BLaER1 treated with 17β-estradiol and CSF1 and Interleukin-3, amounts not matched to agents 10 nM and 100 nM (cell line): Measurements from ENCODE around the gene SH3GL2.

Experiments
- H3K27ac ChIP-seq, 11 experiments: shearing (Covaris generic); formaldehyde crosslinking; 2 replicates each; pipeline ENCODE4 v1.8.1; 2022
- H3K27me3 ChIP-seq, 11 experiments: shearing (Covaris generic); formaldehyde crosslinking; 2 replicates each; pipeline ENCODE4 v1.8.1; 2022
- H3K36me3 ChIP-seq, 11 experiments: shearing (Covaris generic); formaldehyde crosslinking; 2 replicates each; pipeline ENCODE4 v1.8.1; 2022
- H3K4me1 ChIP-seq, 10 experiments: shearing (Covaris generic); formaldehyde crosslinking; 2 replicates each; pipeline ENCODE4 v1.8.1; 2022
- H3K4me2 ChIP-seq, 11 experiments: shearing (Covaris generic); formaldehyde crosslinking; 2 replicates each; pipeline ENCODE4 v1.8.1; 2022
- H3K4me3 ChIP-seq, 10 experiments: shearing (Covaris generic); formaldehyde crosslinking; 2 replicates each; pipeline ENCODE4 v1.8.1; 2022
- H3K9ac ChIP-seq, 11 experiments: shearing (Covaris generic); formaldehyde crosslinking; 2 replicates each; pipeline ENCODE4 v1.8.1; 2022
- H3K9me3 ChIP-seq, 11 experiments: shearing (Covaris generic); formaldehyde crosslinking; replicated peaks in 1 of 11; 2 replicates each; pipeline ENCODE4 v1.8.1; 2022
- H4K20me1 ChIP-seq, 11 experiments: shearing (Covaris generic); formaldehyde crosslinking; 2 replicates each; pipeline ENCODE4 v1.8.1; 2022
- Cebpa-rat ChIP-seq, 11 experiments: shearing (Covaris generic); IDR thresholded peaks; 2 replicates each; pipeline ENCODE4 v1.8.1; 2022

Gene SH3GL2

GRCh38 chr9:17825265-17825659, 246.4 kb downstream of the SH3GL2 start:
- H3K4me2 ChIP-seq: no peak overlapping the region
- no peaks in the 10 kb centered on the region for H3K36me3 ChIP-seq
- peaks cover 0 to 2% (median 0%) of the 10 kb centered on the region in 10 experiments; a peak in 5 of 20 replicates for H3K4me1 ChIP-seq
- no peak overlapping the region for H3K4me3 ChIP-seq
- no peaks in the 10 kb centered on the region for H4K20me1 ChIP-seq
- no peak overlapping the region for H3K27ac ChIP-seq
- H3K9ac ChIP-seq: no peak overlapping the region
- no peaks in the 10 kb centered on the region for H3K9me3 ChIP-seq
- no peak for TF ChIP-seq Cebpa-rat (IDR thresholded peaks at IDR 0.05)
- peaks cover 0 to 45% (median 0%) of the 10 kb centered on the region in 11 experiments; a peak in 7 of 22 replicates for H3K27me3 ChIP-seq

- Histone ChIP-seq H3K4me1 (peaks cover 0 to 3% (median 0%) of the 10 kb centered on the region in 10 experiments; a peak in 4 of 20 replicates), H3K27ac (no peak overlapping the region), H3K36me3 (no peaks in the 10 kb centered on the region), H3K27me3 (peaks cover 0 to 29% (median 0%) of the 10 kb centered on the region in 11 experiments; a peak in 6 of 22 replicates), H3K9me3 (no peaks in the 10 kb centered on the region), H3K4me2 (no peak overlapping the region), H3K9ac (no peak overlapping the region), H4K20me1 (no peaks in the 10 kb centered on the region), H3K4me3 (no peak overlapping the region)
- TF ChIP-seq Cebpa-rat (IDR thresholded peaks at IDR 0.05): no peak
These were observed 250.2 kb downstream of the SH3GL2 start for GRCh38 chr9:17829064-17829463.

- no peak overlapping the region for H3K27ac ChIP-seq
- no peaks in the 10 kb centered on the region for H4K20me1 ChIP-seq
- no peaks in the 10 kb centered on the region for H3K36me3 ChIP-seq
- no peaks in the 10 kb centered on the region for H3K9me3 ChIP-seq
- H3K9ac ChIP-seq: no peak overlapping the region
- H3K4me1 ChIP-seq: peaks cover 0 to 11% (median 0%) of the 10 kb centered on the region in 10 experiments; a peak in 6 of 20 replicates
- no peak for TF ChIP-seq Cebpa-rat (IDR thresholded peaks at IDR 0.05)
- peaks cover 0 to 21% (median 0%) of the 10 kb centered on the region in 11 experiments; a peak in 6 of 22 replicates for H3K27me3 ChIP-seq
- H3K4me3 ChIP-seq: no peak overlapping the region
- H3K4me2 ChIP-seq: no peak overlapping the region
These were observed 251.0 kb downstream of the SH3GL2 start for GRCh38 chr9:17829812-17830385.

- no peaks in the 10 kb centered on the region for H4K20me1 ChIP-seq
These were observed 253.9 kb downstream of the SH3GL2 start for GRCh38 chr9:17832812-17833211.

GRCh38 chr9:17833846-17834245, 255.0 kb downstream of the SH3GL2 start:
- no peaks in the 10 kb centered on the region for H4K20me1 ChIP-seq
- no peak overlapping the region for H3K4me3 ChIP-seq
- peak overlapping the region in 2 of 11 experiments; percentile 40 to 54; a peak in 4 of 22 replicates for H3K4me2 ChIP-seq
- no peaks in the 10 kb centered on the region for H3K36me3 ChIP-seq
- peaks cover 0 to 15% (median 0%) of the 10 kb centered on the region in 10 experiments; a peak in 6 of 20 replicates for H3K4me1 ChIP-seq
- no peak overlapping the region for H3K27ac ChIP-seq
- TF ChIP-seq Cebpa-rat (IDR thresholded peaks at IDR 0.05): no peak
- H3K27me3 ChIP-seq: peaks cover 0 to 13% (median 0%) of the 10 kb centered on the region in 11 experiments; a peak in 1 of 22 replicates
- H3K9ac ChIP-seq: no peak overlapping the region
- H3K9me3 ChIP-seq: no peaks in the 10 kb centered on the region

More at GRCh38 chr9:17832812-17833211, 253.9 kb downstream of the SH3GL2 start:
- Histone ChIP-seq H3K27me3 (peaks cover 0 to 13% (median 0%) of the 10 kb centered on the region in 11 experiments; a peak in 1 of 22 replicates), H3K9ac (no peak overlapping the region), H3K4me3 (no peak overlapping the region), H3K36me3 (no peaks in the 10 kb centered on the region), H3K9me3 (no peaks in the 10 kb centered on the region), H3K4me2 (no peak overlapping the region), H3K4me1 (peaks cover 0 to 15% (median 0%) of the 10 kb centered on the region in 10 experiments; a peak in 6 of 20 replicates), H3K27ac (no peak overlapping the region)
- no peak for TF ChIP-seq Cebpa-rat (IDR thresholded peaks at IDR 0.05)

- H3K36me3 ChIP-seq: no peaks in the 10 kb centered on the region
- TF ChIP-seq Cebpa-rat (IDR thresholded peaks at IDR 0.05): no peak
These were observed 259.1 kb downstream of the SH3GL2 start for GRCh38 chr9:17837965-17838364.

GRCh38 chr9:17839776-17840175, 260.9 kb downstream of the SH3GL2 start:
- H3K27ac ChIP-seq: no peak overlapping the region
- no peak overlapping the region for H3K9ac ChIP-seq
- no peaks in the 10 kb centered on the region for H3K27me3 ChIP-seq
- H3K4me2 ChIP-seq: no peak overlapping the region
- H4K20me1 ChIP-seq: no peaks in the 10 kb centered on the region
- peaks cover 0 to 7% (median 0%) of the 10 kb centered on the region in 10 experiments; a peak in 6 of 20 replicates for H3K4me1 ChIP-seq
- TF ChIP-seq Cebpa-rat (IDR thresholded peaks at IDR 0.05): no peak
- no peaks in the 10 kb centered on the region for H3K36me3 ChIP-seq
- H3K4me3 ChIP-seq: no peak overlapping the region
- peaks cover 10 to 20% (median 16%) of the 10 kb centered on the region in 11 experiments for H3K9me3 ChIP-seq

More at GRCh38 chr9:17837965-17838364, 259.1 kb downstream of the SH3GL2 start:
- Histone ChIP-seq H3K27me3 (no peaks in the 10 kb centered on the region), H4K20me1 (no peaks in the 10 kb centered on the region), H3K9ac (no peak overlapping the region), H3K4me1 (peaks cover 0 to 15% (median 0%) of the 10 kb centered on the region in 10 experiments; a peak in 6 of 20 replicates), H3K27ac (no peak overlapping the region), H3K4me2 (no peak overlapping the region), H3K9me3 (peaks cover 0 to 2% (median 0%) of the 10 kb centered on the region in 11 experiments; a peak in 2 of 22 replicates), H3K4me3 (no peak overlapping the region)

- Histone ChIP-seq H3K27me3 (no peaks in the 10 kb centered on the region), H4K20me1 (no peaks in the 10 kb centered on the region), H3K4me3 (no peak overlapping the region), H3K9me3 (peaks cover 23 to 42% (median 36%) of the 10 kb centered on the region in 11 experiments), H3K4me2 (no peak overlapping the region), H3K27ac (no peak overlapping the region), H3K4me1 (no peaks in the 10 kb centered on the region), H3K9ac (no peak overlapping the region), H3K36me3 (no peaks in the 10 kb centered on the region)
- no peak for TF ChIP-seq Cebpa-rat (IDR thresholded peaks at IDR 0.05)
These were observed 264.4 kb downstream of the SH3GL2 start for GRCh38 chr9:17843236-17843635.
